Activated CD8-positive, alpha-beta T cell treated with anti-CD3 and anti-CD28 coated beads for 36 hours (primary cell): ENCODE results near the gene DOCK3. TPM values are rescaled to one million over a fixed set of nuclear protein-coding genes. Genes with fewer than 3 reads are reported as not detected.

Source experiments
- ATAC-seq: fragments of 200-7000 bp; cut with Tn5 transposase; one replicate; pipeline ENCODE4 v1.10.0; 2021; ENCODE audit warnings: mild to moderate bottlenecking, moderate library complexity
- CTCF ChIA-PET: fragments of 350-600 bp; sonication (Branson Sonifier 250); formaldehyde crosslinking; loops from one replicate; lab custom pipeline; 2021; ENCODE audit warnings: antibody characterized with exemption; lab: Charles Lee
- POLR2A ChIA-PET: fragments of 350-600 bp; sonication (Branson Sonifier 250); formaldehyde crosslinking; loops from one replicate; lab custom pipeline; 2021; ENCODE audit warnings: antibody characterized with exemption; lab: Charles Lee
- DNase-seq: peaks from one replicate; pipeline ENCODE4 v3.0.0-alpha.2; 2020
- H3K27ac Mint-ChIP-seq: one replicate; pipeline ENCODE4 v1.8.0; 2021; ENCODE audit warnings: mild to moderate bottlenecking, mixed read lengths
- H3K27me3 Mint-ChIP-seq: one replicate; pipeline ENCODE4 v1.8.0; 2021; ENCODE audit warnings: mixed read lengths
- H3K36me3 Mint-ChIP-seq: one replicate; pipeline ENCODE4 v1.8.0; 2021; ENCODE audit warnings: low read depth, mixed read lengths
- H3K4me1 Mint-ChIP-seq: one replicate; pipeline ENCODE4 v1.8.0; 2021; ENCODE audit warnings: low read depth, mixed read lengths
- H3K4me3 Mint-ChIP-seq: one replicate; pipeline ENCODE4 v1.8.0; 2021; ENCODE audit warnings: mild to moderate bottlenecking, moderate library complexity, mixed read lengths
- H3K9me3 Mint-ChIP-seq: one replicate; pipeline ENCODE4 v1.8.0; 2021; ENCODE audit warnings: mixed read lengths
- intact Hi-C: fragments of 100-400 bp; cut with micrococcal nuclease; formaldehyde crosslinking; loops from one replicate; pipeline ENCODE4 v1.10.0; 2022
- total RNA-seq, 2 experiments: library from RNA; stranded (reverse); gene quantifications; one replicate each; pipeline ENCODE4 v1.2.3, GENCODE V29; 2021
- TF ChIP-seq, protein P1 (sequence below): fragments of 200-600 bp; IDR thresholded peaks from one replicate; pipeline ENCODE4 v1.8.0; 2022; ENCODE audit warnings: antibody characterized with exemption, mild to moderate bottlenecking

Gene DOCK3
- total RNA-seq, 2 experiments from 2014 or later = 3.6 to 4.2 TPM

GRCh38 chr3:51332156-51332555 lies 657.4 kb downstream of the DOCK3 start:
- DNase-seq = no peak
- no peak for ATAC-seq
- Mint-ChIP-seq H3K27me3 (no peaks in the 10 kb centered on the region), H3K4me1 (no peaks in the 10 kb centered on the region), H3K9me3 (no peaks in the 10 kb centered on the region), H3K4me3 (no peak overlapping the region), H3K36me3 (no peaks in the 10 kb centered on the region), H3K27ac (no peak overlapping the region)
- POLR2A ChIA-PET = no interaction called here
- intact Hi-C loops = no loop called here
- CTCF ChIA-PET = no interaction called here
- TF ChIP-seq, protein P1, sequence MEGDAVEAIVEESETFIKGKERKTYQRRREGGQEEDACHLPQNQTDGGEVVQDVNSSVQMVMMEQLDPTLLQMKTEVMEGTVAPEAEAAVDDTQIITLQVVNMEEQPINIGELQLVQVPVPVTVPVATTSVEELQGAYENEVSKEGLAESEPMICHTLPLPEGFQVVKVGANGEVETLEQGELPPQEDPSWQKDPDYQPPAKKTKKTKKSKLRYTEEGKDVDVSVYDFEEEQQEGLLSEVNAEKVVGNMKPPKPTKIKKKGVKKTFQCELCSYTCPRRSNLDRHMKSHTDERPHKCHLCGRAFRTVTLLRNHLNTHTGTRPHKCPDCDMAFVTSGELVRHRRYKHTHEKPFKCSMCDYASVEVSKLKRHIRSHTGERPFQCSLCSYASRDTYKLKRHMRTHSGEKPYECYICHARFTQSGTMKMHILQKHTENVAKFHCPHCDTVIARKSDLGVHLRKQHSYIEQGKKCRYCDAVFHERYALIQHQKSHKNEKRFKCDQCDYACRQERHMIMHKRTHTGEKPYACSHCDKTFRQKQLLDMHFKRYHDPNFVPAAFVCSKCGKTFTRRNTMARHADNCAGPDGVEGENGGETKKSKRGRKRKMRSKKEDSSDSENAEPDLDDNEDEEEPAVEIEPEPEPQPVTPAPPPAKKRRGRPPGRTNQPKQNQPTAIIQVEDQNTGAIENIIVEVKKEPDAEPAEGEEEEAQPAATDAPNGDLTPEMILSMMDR = no peak

GRCh38 chr3:51333021-51333420 lies 658.3 kb downstream of the DOCK3 start:
- H3K4me3 Mint-ChIP-seq = no peak overlapping the region
- intact Hi-C loops = no loop called here
- H3K27me3 Mint-ChIP-seq = no peaks in the 10 kb centered on the region
- no peak overlapping the region for H3K27ac Mint-ChIP-seq
- CTCF ChIA-PET = no interaction called here
- ATAC-seq (no peak), DNase-seq (no peak)
- TF ChIP-seq, protein P1 = no peak
- no peaks in the 10 kb centered on the region for H3K9me3 Mint-ChIP-seq
- no peaks in the 10 kb centered on the region for H3K4me1 Mint-ChIP-seq
- POLR2A ChIA-PET = no interaction called here
- H3K36me3 Mint-ChIP-seq = no peaks in the 10 kb centered on the region

DNA sequence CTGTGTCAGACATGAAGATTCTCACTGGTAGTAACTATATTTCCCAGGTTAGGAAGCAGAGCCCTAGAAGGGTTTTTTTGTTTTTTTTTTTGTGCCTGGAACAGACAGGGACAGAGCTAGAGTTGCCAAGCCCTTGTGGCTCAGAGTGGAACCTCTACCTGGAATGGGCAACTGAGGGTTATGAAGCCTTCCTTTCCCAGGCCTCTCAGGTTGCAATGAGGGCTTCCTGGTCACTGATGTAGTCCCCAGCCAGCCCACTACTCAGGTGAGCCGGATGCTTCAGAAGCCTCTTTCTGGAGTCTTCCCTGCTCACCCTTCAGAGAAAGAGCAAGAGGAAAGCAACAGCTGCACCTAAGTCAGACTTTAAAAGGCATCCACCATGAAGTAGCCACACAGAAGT lies 661.5 kb downstream of the DOCK3 start:
- TF ChIP-seq, protein P1 = no peak
- Mint-ChIP-seq H3K9me3 (no peaks in the 10 kb centered on the region), H3K27me3 (no peaks in the 10 kb centered on the region), H3K4me1 (peaks cover 4% of the 10 kb centered on the region), H3K4me3 (no peak overlapping the region), H3K27ac (no peak overlapping the region), H3K36me3 (no peaks in the 10 kb centered on the region)
- DNase-seq = no peak
- no peak for ATAC-seq
- intact Hi-C loops = no loop called here
- ChIA-PET CTCF (no interaction called here), POLR2A (no interaction called here)

GRCh38 chr3:51337666-51338065 lies 662.9 kb downstream of the DOCK3 start:
- DNase-seq (no peak), ATAC-seq (no peak)
- TF ChIP-seq, protein P1 = no peak
- Mint-ChIP-seq H3K4me1 (peaks cover 4% of the 10 kb centered on the region), H3K9me3 (no peaks in the 10 kb centered on the region), H3K36me3 (no peaks in the 10 kb centered on the region), H3K4me3 (no peak overlapping the region), H3K27ac (no peak overlapping the region), H3K27me3 (no peaks in the 10 kb centered on the region)
- intact Hi-C loops = no loop called here
- CTCF ChIA-PET = interaction anchor here (1.1 kb wide), 2 partner anchors 27 to 365 kb away, joined by 3 to 4 read pairs; no protein-coding TSS in a partner anchor
- POLR2A ChIA-PET = no interaction called here

DNA sequence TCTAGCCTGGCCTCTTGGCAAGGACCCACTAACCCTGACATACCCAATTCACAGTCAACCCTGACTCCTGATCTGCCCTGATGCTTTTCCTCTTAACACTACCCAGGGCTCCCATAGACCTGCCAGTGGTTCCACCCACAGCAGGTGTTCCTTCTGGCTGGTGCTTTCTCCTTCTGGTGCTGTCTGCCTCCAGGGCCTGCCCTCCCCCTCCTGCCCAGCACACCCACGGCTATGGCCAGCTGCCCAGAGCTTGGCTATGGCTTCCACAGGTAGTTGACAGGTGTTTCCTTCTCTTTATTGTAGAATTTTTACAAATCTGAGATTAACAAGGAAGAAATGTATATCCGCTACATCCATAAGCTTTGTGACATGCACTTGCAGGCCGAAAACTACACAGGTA lies 663.9 kb downstream of the DOCK3 start:
- Mint-ChIP-seq H3K27me3 (no peaks in the 10 kb centered on the region), H3K4me3 (no peak overlapping the region), H3K27ac (no peak overlapping the region), H3K36me3 (no peaks in the 10 kb centered on the region), H3K9me3 (no peaks in the 10 kb centered on the region), H3K4me1 (peaks cover 4% of the 10 kb centered on the region)
- ATAC-seq (no peak), DNase-seq (no peak)
- ChIA-PET POLR2A (no interaction called here), CTCF (interaction anchor here (1.1 kb wide), 1 partner anchor 366 kb away, joined by 4 read pairs; no protein-coding TSS in a partner anchor)
- TF ChIP-seq, protein P1 = no peak
- intact Hi-C loops = no loop called here
